ENCODE data around the gene METTL22.

Gene METTL22

GRCh38 chr16:8679151-8679550, 57.7 kb downstream of the METTL22 start:
- Histone ChIP-seq H3K27ac (ENCODE audit: poor library complexity, severe bottlenecking) (peak overlapping the region; percentile 95), H3K27me3 (ENCODE audit: insufficient read depth, poor library complexity, severe bottlenecking) (no peaks in the 10 kb centered on the region), H3K9me3 (ENCODE audit: severe bottlenecking) (peaks cover 4% of the 10 kb centered on the region), H3K4me1 (ENCODE audit: insufficient read depth, poor library complexity, severe bottlenecking) (peaks cover 48% of the 10 kb centered on the region), H3K36me3 (ENCODE audit: low read depth) (no peaks in the 10 kb centered on the region), H3K4me3 (ENCODE audit: severe bottlenecking) (no peak overlapping the region)
- no peak for DNase-seq (ENCODE audit: low spot score)
- ATAC-seq (ENCODE audit: low read depth), result peak; percentile 33
- no peak for TF ChIP-seq CTCF (IDR thresholded peaks at IDR 0.05; ENCODE audit: poor library complexity, severe bottlenecking)

GRCh38 chr16:8682551-8683259, 61.2 kb downstream of the METTL22 start:
- no peak for TF ChIP-seq CTCF (IDR thresholded peaks at IDR 0.05; ENCODE audit: poor library complexity, severe bottlenecking)
- peaks cover 4% of the 10 kb centered on the region for H3K9me3 ChIP-seq (ENCODE audit: severe bottlenecking)
- no peak overlapping the region for H3K4me3 ChIP-seq (ENCODE audit: severe bottlenecking)
- peaks cover 42% of the 10 kb centered on the region for H3K4me1 ChIP-seq (ENCODE audit: insufficient read depth, poor library complexity, severe bottlenecking)
- H3K36me3 ChIP-seq (ENCODE audit: low read depth), result no peaks in the 10 kb centered on the region
- ATAC-seq (ENCODE audit: low read depth), result no peak
- H3K27me3 ChIP-seq (ENCODE audit: insufficient read depth, poor library complexity, severe bottlenecking), result no peaks in the 10 kb centered on the region
- DNase-seq (ENCODE audit: low spot score), result no peak
- H3K27ac ChIP-seq (ENCODE audit: poor library complexity, severe bottlenecking), result no peak overlapping the region

GRCh38 chr16:8683640-8684039, 62.1 kb downstream of the METTL22 start:
- no peak overlapping the region for H3K27ac ChIP-seq (ENCODE audit: poor library complexity, severe bottlenecking)
- H3K27me3 ChIP-seq (ENCODE audit: insufficient read depth, poor library complexity, severe bottlenecking), result no peaks in the 10 kb centered on the region
- H3K9me3 ChIP-seq (ENCODE audit: severe bottlenecking), result peaks cover 4% of the 10 kb centered on the region
- H3K4me1 ChIP-seq (ENCODE audit: insufficient read depth, poor library complexity, severe bottlenecking), result peaks cover 35% of the 10 kb centered on the region
- ATAC-seq (ENCODE audit: low read depth) (no peak), DNase-seq (ENCODE audit: low spot score) (no peak)
- no peak overlapping the region for H3K4me3 ChIP-seq (ENCODE audit: severe bottlenecking)
- no peak for TF ChIP-seq CTCF (IDR thresholded peaks at IDR 0.05; ENCODE audit: poor library complexity, severe bottlenecking)
- H3K36me3 ChIP-seq (ENCODE audit: low read depth), result no peaks in the 10 kb centered on the region

GRCh38 chr16:8685617-8686016, 64.1 kb downstream of the METTL22 start:
- no peak for TF ChIP-seq CTCF (IDR thresholded peaks at IDR 0.05; ENCODE audit: poor library complexity, severe bottlenecking)
- H3K36me3 ChIP-seq (ENCODE audit: low read depth), result no peaks in the 10 kb centered on the region
- H3K4me1 ChIP-seq (ENCODE audit: insufficient read depth, poor library complexity, severe bottlenecking), result peaks cover 16% of the 10 kb centered on the region
- peaks cover 10% of the 10 kb centered on the region for H3K9me3 ChIP-seq (ENCODE audit: severe bottlenecking)
- H3K27ac ChIP-seq (ENCODE audit: poor library complexity, severe bottlenecking), result peak overlapping the region; percentile 61
- H3K27me3 ChIP-seq (ENCODE audit: insufficient read depth, poor library complexity, severe bottlenecking), result no peaks in the 10 kb centered on the region
- DNase-seq (ENCODE audit: low spot score), result no peak
- no peak overlapping the region for H3K4me3 ChIP-seq (ENCODE audit: severe bottlenecking)
- no peak; the same call in 1 of the 3 replicates for ATAC-seq (ENCODE audit: low read depth)

GRCh38 chr16:8686031-8686621, 64.6 kb downstream of the METTL22 start:
- H3K9me3 ChIP-seq (ENCODE audit: severe bottlenecking), result peaks cover 10% of the 10 kb centered on the region
- DNase-seq (ENCODE audit: low spot score), result no peak
- ATAC-seq (ENCODE audit: low read depth), result peak; percentile 78
- H3K27ac ChIP-seq (ENCODE audit: poor library complexity, severe bottlenecking), result peak overlapping the region; percentile 61
- peaks cover 15% of the 10 kb centered on the region for H3K4me1 ChIP-seq (ENCODE audit: insufficient read depth, poor library complexity, severe bottlenecking)
- no peaks in the 10 kb centered on the region for H3K27me3 ChIP-seq (ENCODE audit: insufficient read depth, poor library complexity, severe bottlenecking)
- no peaks in the 10 kb centered on the region for H3K36me3 ChIP-seq (ENCODE audit: low read depth)
- TF ChIP-seq CTCF (IDR thresholded peaks at IDR 0.05; ENCODE audit: poor library complexity, severe bottlenecking), result no peak
- H3K4me3 ChIP-seq (ENCODE audit: severe bottlenecking), result no peak overlapping the region
